ENCODE results near the gene PSMA1.

The PSMA1 gene

DNA sequence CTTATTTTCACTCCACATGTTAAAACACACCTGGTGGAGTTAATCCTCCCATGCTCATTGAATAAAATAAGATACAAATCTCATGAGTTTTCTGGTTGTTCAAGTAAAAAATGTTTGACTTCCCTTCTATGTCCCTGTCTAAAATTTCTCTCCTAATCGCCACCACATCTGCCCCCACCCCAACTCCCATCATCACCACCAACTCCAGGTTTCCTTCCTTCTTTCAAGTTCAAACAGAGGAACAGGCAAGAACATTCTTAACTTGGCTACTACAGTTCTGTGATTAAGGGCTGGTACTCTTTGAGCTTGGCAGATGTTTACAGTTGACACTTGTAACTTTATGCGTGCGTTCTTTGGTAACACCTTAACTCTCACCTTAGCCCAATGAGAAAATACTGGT, 9.1 kb upstream of the PSMA1 start:
- DNase-seq = no peak

DNA sequence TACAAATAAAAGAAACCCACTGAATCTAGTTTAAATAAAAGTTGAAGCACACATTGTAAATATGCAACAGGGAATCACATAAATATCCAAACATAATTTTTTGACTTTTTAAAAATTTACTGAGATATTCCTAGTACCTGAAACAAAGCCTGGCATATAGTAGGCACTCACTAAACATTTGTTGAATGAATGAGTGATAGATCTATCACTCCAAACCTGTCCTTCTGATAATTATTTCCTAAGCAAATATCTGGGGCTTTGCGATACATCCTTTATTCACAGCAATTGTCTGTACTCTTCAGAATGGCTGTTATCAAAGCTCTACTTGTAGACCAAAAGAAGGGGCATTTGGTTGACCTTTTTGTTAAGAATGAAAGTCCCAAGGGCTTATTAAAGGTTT, 2.6 kb upstream of the PSMA1 start:
- no peak for DNase-seq

DNA sequence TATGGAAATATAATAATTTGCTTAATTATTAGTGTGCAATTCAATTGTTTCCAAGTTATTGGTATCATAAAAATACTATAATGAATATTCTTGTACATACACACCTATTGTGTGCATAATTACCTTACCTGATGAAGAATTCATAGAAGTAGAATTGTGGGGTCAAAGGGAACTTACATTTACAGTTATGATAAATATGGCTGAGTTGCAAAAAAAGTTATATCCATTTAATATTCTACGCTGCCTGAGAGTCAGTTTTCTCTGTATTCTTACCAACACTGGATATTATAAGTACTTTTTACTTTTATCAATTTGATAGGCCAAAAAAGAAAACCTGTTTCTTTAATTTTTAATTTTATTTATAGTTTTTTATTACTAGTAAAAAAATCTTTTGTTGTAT, 2.1 kb upstream of the PSMA1 start:
- DNase-seq = no peak

DNA sequence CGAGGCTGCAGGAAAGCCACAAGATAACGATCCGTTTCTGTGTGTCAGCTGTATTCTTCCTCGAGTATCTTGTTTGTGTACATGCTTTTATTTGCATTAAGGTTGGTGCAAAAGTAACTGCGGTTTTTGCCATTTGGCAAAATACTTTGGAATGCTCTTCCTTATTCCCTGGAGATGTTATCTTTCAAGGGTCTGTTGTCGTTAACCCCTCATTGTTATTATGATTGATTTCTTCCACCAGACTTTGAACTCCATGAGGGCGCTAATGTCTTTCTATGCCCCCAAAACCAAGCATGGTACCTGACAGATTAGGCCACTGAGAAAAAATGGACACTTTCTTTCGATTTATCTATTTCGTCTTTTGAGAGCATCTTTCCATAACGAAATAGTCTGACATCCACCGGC, 563 bp upstream of the PSMA1 start:
- no peak for DNase-seq

DNA sequence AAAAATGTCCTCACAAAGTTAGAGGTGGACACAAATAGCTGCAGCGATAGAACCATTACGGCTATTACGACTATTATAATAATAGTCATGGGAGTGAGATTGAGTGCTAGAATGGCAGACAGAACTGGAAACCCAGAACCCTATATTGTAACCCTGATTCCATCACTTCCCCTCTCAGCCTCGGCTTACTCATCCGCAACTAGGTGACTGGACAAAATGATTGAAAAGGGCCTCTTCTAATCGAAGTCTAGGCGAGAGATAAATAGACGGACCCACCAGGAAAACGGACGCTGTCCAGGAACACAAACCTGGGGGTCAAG, 629 bp downstream of the PSMA1 start:
- no peak for DNase-seq

DNA sequence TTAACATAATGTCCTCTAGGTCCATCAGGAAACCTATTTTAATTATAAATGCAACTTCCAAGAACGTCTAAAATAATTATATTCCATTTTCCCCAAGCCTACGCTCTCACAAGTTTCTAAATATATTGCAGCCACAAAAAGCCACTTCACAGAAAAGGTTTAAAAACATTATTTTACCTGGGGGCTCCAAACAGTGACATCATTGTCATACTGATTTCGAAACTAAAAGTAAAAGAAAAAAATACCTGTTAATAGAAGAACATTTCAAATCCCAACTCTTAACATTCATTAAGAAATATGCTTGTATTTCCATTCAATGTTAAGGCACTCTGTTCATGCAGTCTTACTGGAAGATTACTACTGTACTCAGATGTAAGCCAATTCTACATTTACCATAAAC, 1.4 kb downstream of the PSMA1 start:
- DNase-seq = no peak

DNA sequence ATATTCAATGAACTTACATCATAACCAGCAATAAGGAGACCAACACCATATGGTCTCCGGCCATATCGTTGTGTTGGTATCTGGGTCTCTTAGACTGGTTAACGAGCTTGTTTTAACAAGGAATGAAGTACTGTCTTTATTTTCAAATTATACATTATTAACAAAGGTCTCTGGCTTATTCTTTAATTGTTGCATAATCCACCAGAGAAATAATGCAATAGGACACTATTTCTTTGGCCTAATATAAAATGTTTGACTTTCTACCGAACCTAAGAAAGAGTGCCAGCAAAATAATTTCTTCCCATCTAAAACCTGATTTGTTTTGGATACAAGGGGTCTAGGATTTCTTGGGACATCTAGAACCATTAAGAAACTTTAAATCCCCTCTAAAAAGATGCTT, 6.4 kb downstream of the PSMA1 start:
- no peak for DNase-seq

DNA sequence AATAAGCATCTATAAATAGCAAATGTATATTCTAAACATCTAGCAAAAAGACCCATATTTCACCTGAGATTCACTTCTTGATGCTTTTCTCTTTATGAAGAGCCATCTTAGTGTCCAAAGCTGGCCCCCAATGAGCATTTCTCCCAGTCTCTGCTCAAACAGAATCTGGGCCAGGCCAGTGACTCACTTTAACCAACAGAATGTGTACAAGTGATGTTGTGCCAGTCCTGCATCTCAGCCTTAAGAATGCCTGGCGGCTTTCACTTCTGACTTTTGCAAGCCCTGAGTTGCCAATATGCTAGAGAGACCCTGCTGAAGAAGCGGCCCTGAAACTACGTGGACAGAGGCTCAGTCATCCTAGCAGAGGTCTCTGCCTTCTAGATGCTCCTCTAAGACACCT, 13.7 kb downstream of the PSMA1 start:
- no peak for DNase-seq

DNA sequence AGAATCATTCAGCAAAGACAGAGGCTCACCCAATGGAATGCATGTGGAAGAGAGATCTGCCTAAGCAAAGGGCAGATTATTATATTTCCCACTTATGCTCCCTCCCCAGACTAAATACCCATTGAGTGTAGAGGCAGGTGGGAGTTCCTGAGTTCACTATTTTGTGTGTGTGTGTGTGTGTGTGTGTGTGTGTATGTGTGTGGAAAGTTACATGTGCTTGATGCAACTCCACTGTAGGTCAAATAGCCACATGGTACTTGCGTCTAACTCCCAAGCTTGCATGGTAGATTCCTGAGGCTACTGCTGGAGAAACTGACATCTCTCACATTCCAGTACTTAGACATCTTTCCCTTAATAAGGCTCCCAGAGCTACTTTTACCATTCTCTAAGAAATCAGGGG, 17.2 kb downstream of the PSMA1 start:
- no peak for DNase-seq

DNA sequence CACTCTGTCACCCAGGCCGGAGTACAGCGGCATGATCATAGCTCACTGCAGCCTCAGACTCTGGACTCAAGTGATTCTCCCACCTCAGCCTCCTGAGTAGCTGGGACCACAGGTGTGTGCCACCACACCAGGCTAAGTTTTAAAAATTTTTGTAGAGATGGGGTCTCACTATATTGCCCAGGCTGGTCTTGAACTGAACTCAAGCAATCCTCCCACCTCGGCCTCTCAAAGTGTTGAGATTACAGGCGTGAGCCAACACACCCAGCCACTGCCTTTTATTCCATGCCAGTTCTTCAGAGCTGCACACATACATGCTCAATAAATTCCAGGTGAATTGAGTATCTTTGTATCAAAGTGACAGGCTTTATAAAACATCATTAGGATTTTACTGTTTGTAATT, 18.1 kb downstream of the PSMA1 start:
- no peak for DNase-seq

DNA sequence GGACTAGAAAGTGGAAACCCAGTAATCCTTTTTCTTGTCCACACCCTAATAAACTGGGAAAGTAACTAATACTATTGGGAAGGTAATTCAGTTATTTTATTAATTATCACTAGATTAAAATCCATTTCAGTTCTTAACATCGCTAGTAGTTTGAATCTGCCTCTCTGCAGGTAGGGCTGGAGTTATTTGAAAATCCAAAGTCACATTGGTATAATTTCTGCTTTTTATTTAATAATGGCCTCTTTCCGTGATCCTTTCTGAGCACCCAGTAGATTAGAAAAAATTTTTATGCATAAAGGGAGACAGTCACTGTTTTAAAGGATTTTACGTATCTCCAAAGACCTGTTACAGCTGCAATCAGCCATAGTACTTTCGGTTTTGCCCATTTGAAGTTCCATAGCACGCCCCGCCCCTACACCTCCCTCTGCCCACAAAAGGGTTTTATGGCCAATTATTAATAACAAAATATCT, 20.0 kb downstream of the PSMA1 start:
- no peak for DNase-seq

DNA sequence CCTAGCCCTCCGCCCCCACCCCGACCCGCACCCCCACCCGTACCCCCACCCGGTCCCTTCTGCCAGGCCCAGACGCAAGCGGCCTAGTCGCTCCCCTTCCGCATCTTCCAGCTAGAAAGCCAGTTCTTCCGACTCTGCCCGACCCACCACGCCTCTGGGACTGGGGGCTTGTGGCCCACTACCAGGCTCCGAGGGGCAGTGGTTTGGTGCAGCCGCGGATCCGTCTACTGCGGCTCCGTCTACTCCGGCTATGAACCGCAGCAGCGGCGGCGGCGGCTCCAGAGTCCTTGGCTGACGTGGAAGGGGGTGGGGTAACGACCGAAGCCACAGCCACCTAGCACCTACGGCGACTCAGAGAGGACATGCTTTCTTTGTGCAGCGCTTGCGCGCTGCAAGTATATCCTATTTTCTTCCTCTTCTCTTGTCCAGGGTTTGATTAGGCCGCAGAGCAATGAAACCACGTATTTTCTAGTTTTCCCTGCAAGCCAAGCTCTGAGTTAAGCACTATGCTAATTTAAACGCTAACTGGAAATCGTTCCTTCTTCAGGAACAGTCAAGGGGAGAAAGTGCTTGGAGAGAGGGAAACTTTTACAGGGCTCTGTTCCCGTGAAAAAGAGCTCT, 20.5 kb downstream of the PSMA1 start, which contains the start of gene COPB1:
TSS of gene COPB1 (minus strand) at position 252 of the 621 bp plus-strand sequence. CDS start 883 bp downstream, outside the sequence.
- DNase-seq = peak; percentile 77

DNA sequence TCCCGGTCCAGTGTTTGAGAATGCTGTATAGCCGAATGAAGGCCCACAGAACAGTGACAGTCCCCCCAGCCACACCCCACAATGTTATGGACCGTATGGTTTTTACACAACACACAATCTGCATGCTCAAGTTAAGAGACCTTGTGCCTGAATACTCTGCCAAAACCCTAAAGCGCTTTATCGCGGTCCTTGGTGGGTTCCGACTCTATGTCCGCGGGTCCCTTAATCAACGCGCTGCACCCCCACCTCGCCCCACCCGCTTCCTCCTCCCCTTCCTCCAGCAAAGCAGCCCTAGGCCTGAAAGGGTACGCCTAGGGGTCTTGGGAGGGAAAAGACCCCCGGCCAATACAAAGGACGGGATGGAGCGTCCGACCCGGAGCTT, 21.0 kb downstream of the PSMA1 start:
- DNase-seq = no peak

DNA sequence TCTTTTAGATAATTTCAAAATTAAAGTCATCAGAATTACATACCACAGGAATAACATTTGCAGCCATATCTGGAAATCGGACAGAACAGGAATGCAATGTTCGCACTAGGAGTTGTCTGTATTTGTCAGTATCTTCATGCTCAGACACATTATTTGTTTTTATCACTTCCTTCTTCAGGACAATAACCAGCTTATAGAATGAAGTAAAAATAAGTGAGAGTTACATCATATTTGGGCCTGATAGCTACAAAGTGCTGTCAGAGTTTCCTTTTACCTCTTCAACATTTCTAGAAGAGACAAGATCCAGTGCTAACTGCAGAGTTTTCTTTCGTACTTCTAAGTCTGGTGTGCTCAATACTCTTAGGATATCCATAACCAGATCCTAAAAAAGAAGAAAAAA, 39.5 kb downstream of the PSMA1 start:
- no peak for DNase-seq

DNA sequence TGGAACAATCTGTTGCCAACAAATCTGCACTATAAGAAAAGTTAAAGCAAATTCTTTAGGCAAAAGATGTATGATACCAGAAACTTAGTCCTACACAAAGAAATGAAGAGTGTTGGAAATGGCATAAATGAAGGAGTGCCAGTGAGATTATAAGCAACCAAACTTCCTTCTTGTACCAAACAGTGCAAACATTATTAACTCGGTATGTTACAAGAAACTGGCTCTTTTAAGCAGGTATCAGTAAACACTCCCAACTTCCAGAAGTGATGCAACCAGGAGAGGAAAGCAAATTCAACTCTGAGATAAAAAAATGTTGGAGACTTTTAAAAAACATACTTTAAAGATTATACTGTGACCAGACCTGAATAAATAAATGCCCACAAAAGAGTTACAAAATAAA, 49.1 kb downstream of the PSMA1 start:
- no peak for DNase-seq

DNA sequence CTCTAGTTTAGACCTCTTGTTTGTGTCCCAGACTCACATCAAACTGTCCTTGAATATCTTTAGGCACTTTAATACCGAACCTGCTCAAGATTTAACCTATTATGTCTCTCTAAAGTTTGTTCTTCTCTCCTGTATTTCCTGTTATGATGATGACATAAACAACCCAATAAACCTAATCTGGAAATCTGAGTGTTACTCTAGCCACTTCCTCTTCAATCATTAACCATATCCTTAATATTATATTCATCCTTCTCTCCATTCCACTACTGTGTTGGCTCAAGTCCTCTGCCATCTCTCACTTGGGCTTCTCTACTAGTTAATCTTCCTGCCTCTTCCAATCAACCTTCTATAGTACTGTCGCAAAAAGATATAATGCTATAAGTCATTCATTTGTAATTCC, 56.6 kb downstream of the PSMA1 start:
- no peak for DNase-seq

DNA sequence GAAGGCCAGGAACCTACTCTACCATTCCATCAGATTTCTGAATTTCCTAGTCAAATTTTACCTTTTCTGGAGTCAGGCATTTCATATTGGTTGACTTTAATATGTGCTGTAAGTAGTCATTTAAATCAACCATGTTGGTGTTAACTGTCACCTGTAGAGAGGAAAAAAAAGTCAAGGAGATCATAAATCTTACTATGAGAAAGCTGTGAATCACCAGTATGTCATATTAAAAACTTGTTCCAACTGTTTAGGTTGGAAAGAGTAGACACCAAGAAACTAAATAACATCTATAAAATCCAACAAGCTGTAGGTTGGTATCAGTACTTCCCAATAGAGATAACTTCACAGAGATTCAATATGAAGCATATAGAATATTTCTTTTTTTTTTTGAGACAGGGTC, 60.0 kb downstream of the PSMA1 start:
- no peak for DNase-seq

DNA sequence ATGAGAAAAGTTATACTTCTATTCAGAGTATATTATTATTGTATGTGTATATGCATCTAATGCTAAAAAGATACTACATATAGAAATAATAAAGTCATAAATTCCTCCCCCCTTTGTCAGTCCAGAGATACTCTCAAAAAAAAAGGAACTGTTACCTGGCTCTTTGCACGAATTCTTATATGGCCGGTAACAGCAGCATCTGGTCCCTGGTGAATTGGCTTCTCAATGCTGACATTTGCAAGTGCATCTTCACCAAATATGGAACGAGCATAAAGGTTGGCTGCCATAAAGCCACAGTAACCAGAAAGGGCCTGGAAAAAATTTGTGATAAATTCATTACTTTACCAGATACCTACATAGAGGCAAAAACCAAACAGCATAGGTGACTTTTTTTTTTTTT, 61.8 kb downstream of the PSMA1 start:
- no peak for DNase-seq

DNA sequence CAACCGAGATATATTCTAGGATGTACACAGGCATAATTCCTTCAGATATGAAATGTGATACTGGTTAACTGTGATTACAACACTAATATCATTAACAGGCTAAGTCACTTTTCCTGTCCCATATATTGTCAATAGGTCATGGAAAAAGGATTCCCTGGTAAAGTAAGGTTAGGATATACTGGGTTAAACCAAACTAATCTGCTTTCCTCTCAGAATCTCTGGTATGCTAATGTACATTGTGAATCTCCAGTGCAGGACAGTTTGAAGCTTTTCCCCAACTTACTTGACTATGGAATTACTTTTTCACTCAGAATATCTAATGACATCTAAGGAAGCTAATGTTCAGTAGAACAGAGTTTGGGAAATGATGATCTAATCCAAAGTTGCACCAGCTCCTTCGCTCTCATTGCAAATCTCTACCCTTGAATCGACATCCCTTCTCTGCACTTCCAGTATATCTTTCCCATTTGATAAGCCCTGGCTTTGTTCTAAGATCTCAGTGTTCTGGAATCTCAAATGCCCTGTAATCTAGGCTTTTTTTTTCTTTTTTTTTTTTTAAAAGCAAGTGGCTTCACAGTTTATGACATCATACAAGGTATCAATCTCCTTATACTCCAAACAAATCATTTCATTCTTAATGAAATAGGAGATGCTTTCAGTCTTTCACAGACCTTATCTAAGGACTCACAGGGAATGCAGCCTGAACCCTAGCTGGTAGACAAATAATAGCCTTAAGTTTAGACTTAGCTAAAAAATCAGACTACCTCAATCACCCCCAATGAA, 64.3 kb downstream of the PSMA1 start:
- DNase-seq = no peak
